OCI-LY1 (cell line): ENCODE results near the gene C22orf23.

Source experiments
- EZH2 ChIP-seq: fragments of 200-600 bp; sonication (generic), shearing (Covaris generic); IDR thresholded peaks from 2 replicates; pipeline ENCODE4 v1.8.0; 2017; ENCODE audit warnings: borderline replicate concordance, mixed run types, mild to moderate bottlenecking, antibody characterized with exemption, low read length, moderate library complexity, mixed read lengths
- TF ChIP-seq, protein P1 (sequence below): fragments of 200-600 bp; sonication (generic), shearing (Covaris generic); IDR thresholded peaks from 2 replicates; pipeline ENCODE4 v1.5.1; 2017; ENCODE audit warnings: mild to moderate bottlenecking, antibody characterized with exemption, low read length, moderate library complexity, mixed read lengths

GRCh38 chr22:37894939-37895670 is 58.3 kb downstream of the C22orf23 start:
- TF ChIP-seq, protein P1, sequence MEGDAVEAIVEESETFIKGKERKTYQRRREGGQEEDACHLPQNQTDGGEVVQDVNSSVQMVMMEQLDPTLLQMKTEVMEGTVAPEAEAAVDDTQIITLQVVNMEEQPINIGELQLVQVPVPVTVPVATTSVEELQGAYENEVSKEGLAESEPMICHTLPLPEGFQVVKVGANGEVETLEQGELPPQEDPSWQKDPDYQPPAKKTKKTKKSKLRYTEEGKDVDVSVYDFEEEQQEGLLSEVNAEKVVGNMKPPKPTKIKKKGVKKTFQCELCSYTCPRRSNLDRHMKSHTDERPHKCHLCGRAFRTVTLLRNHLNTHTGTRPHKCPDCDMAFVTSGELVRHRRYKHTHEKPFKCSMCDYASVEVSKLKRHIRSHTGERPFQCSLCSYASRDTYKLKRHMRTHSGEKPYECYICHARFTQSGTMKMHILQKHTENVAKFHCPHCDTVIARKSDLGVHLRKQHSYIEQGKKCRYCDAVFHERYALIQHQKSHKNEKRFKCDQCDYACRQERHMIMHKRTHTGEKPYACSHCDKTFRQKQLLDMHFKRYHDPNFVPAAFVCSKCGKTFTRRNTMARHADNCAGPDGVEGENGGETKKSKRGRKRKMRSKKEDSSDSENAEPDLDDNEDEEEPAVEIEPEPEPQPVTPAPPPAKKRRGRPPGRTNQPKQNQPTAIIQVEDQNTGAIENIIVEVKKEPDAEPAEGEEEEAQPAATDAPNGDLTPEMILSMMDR = no peak
- no peak for TF ChIP-seq EZH2
